HEK293 (cell line): Measurements from ENCODE around the gene CACNA1G.

Experiments used
- CTCF ChIA-PET: fragments of 350-600 bp; formaldehyde crosslinking; extraction: SDS; loops from one replicate; lab custom pipeline; 2021; ENCODE audit warnings: antibody characterized with exemption; lab: Yijun Ruan, JAX
- POLR2A ChIA-PET: fragments of 300-600 bp; formaldehyde crosslinking; extraction: SDS; loops from one replicate; lab custom pipeline; 2020; ENCODE audit warnings: antibody characterized with exemption, inconsistent platforms; lab: Yijun Ruan, JAX
- H3K27ac ChIP-seq: fragments of 200-500 bp; sonication (Bioruptor generic); 2 replicates; pipeline ENCODE4 v1.5.1; 2014; ENCODE audit warnings: low read depth, low read length, control low read depth, inconsistent platforms; ENCODE audit errors: extremely low read depth
- H3K36me3 ChIP-seq, 2 experiments: fragments of 200-500 bp in 1 of 2; sonication (Bioruptor generic) in 1 of 2; 1 replicate in 1 of 2; 2 replicates in 1 of 2; pipeline ENCODE4 v1.5.1; 2014 to 2017; ENCODE audit warnings: inconsistent platforms in 2 of 2, low read length in 2 of 2; ENCODE audit not compliant: control insufficient read depth in 2 of 2, insufficient read depth in 1 of 2
- H3K4me1 ChIP-seq: fragments of 200-500 bp; sonication (Bioruptor generic); 2 replicates; pipeline ENCODE4 v1.5.1; 2014; ENCODE audit warnings: mild to moderate bottlenecking, low read length, inconsistent platforms; ENCODE audit not compliant: control insufficient read depth, insufficient read depth
- H3K4me3 ChIP-seq: 2 replicates; pipeline ENCODE4 v1.5.1; 2011; ENCODE audit warnings: low read depth, mild to moderate bottlenecking, control low read depth, low read length, moderate library complexity
- H3K9me3 ChIP-seq: fragments of 200-500 bp; sonication (Bioruptor generic); 2 replicates; pipeline ENCODE4 v1.5.1; 2014; ENCODE audit warnings: low read depth, low read length, inconsistent platforms; ENCODE audit not compliant: control insufficient read depth, insufficient read depth
- BCL11A ChIP-seq: fragments of 450-650 bp; formaldehyde crosslinking; IDR thresholded peaks from 2 replicates; pipeline ENCODE4 v1.5.1; 2016; ENCODE audit warnings: low read depth, missing biosample characterization, missing genetic modification characterization
- CTCF ChIP-seq: fragments of 450-650 bp; formaldehyde crosslinking; IDR thresholded peaks from 2 replicates; pipeline ENCODE4 v1.5.1; 2016; ENCODE audit warnings: missing biosample characterization, missing genetic modification characterization
- KLF10 ChIP-seq: fragments of 450-650 bp; IDR thresholded peaks from 2 replicates; pipeline ENCODE4 v1.5.1; 2018; ENCODE audit warnings: missing biosample characterization, mild to moderate bottlenecking, missing genetic modification characterization
- SP2 ChIP-seq: fragments of 450-650 bp; formaldehyde crosslinking; IDR thresholded peaks from 2 replicates; pipeline ENCODE4 v1.5.1; 2016; ENCODE audit warnings: missing biosample characterization, missing genetic modification characterization
- WT1 ChIP-seq: fragments of 450-650 bp; formaldehyde crosslinking; IDR thresholded peaks from 2 replicates; pipeline ENCODE4 v1.5.1; 2016; ENCODE audit warnings: missing biosample characterization, missing genetic modification characterization
- ZFHX2 ChIP-seq: fragments of 450-650 bp; formaldehyde crosslinking; conservative IDR thresholded peaks from 2 replicates; pipeline ENCODE4 v1.5.1; 2016; ENCODE audit warnings: missing biosample characterization, missing genetic modification characterization
- ZNF114 ChIP-seq: fragments of 450-650 bp; formaldehyde crosslinking; IDR thresholded peaks from 2 replicates; pipeline ENCODE4 v1.5.0; 2017; ENCODE audit warnings: missing biosample characterization, missing genetic modification characterization
- ZNF140 ChIP-seq: fragments of 450-650 bp; formaldehyde crosslinking; IDR thresholded peaks from 2 replicates; pipeline ENCODE4 v1.5.1; 2016; ENCODE audit warnings: missing biosample characterization, missing genetic modification characterization
- ZNF202 ChIP-seq: fragments of 450-650 bp; formaldehyde crosslinking; IDR thresholded peaks from 2 replicates; pipeline ENCODE4 v1.5.1; 2016; ENCODE audit warnings: missing biosample characterization, missing genetic modification characterization, borderline replicate concordance
- ZNF223 ChIP-seq: fragments of 450-650 bp; formaldehyde crosslinking; IDR thresholded peaks from 2 replicates; pipeline ENCODE4 v1.5.1; 2016; ENCODE audit warnings: missing biosample characterization, missing genetic modification characterization
- ZNF26 ChIP-seq: fragments of 450-650 bp; formaldehyde crosslinking; IDR thresholded peaks from 2 replicates; pipeline ENCODE4 v1.5.1; 2016; ENCODE audit warnings: missing biosample characterization, missing genetic modification characterization
- ZNF280C ChIP-seq: fragments of 450-650 bp; formaldehyde crosslinking; IDR thresholded peaks from 2 replicates; pipeline ENCODE4 v1.5.1; 2016; ENCODE audit warnings: missing biosample characterization, missing genetic modification characterization
- ZNF362 ChIP-seq: fragments of 450-650 bp; formaldehyde crosslinking; IDR thresholded peaks from 2 replicates; pipeline ENCODE4 v1.5.1; 2016; ENCODE audit warnings: missing biosample characterization, missing genetic modification characterization
- ZNF449 ChIP-seq: fragments of 450-650 bp; formaldehyde crosslinking; IDR thresholded peaks from 2 replicates; pipeline ENCODE4 v1.5.1; 2017; ENCODE audit warnings: missing biosample characterization, mild to moderate bottlenecking, missing genetic modification characterization, moderate library complexity
- ZNF48 ChIP-seq: fragments of 450-650 bp; formaldehyde crosslinking; IDR thresholded peaks from 2 replicates; pipeline ENCODE4 v1.5.1; 2016; ENCODE audit warnings: missing biosample characterization, missing genetic modification characterization
- ZNF488 ChIP-seq: fragments of 450-650 bp; formaldehyde crosslinking; IDR thresholded peaks from 2 replicates; pipeline ENCODE4 v1.5.1; 2016; ENCODE audit warnings: missing biosample characterization, missing genetic modification characterization
- ZNF560 ChIP-seq: fragments of 450-650 bp; formaldehyde crosslinking; IDR thresholded peaks from 2 replicates; pipeline ENCODE4 v1.5.1; 2017; ENCODE audit warnings: missing biosample characterization, missing genetic modification characterization, borderline replicate concordance
- ZNF585B ChIP-seq: fragments of 450-650 bp; formaldehyde crosslinking; IDR thresholded peaks from 2 replicates; pipeline ENCODE4 v1.5.1; 2016; ENCODE audit warnings: missing biosample characterization, missing genetic modification characterization
- ZNF623 ChIP-seq: fragments of 450-650 bp; formaldehyde crosslinking; IDR thresholded peaks from 2 replicates; pipeline ENCODE4 v1.5.1; 2016; ENCODE audit warnings: missing biosample characterization, missing genetic modification characterization
- ZNF658 ChIP-seq: fragments of 450-650 bp; formaldehyde crosslinking; IDR thresholded peaks from 2 replicates; pipeline ENCODE4; 2016; ENCODE audit warnings: missing biosample characterization, missing genetic modification characterization
- ZSCAN4 ChIP-seq: fragments of 450-650 bp; formaldehyde crosslinking; IDR thresholded peaks from 2 replicates; pipeline ENCODE4 v1.5.1; 2017; ENCODE audit warnings: missing biosample characterization, missing genetic modification characterization
- ZSCAN5A ChIP-seq: fragments of 450-650 bp; formaldehyde crosslinking; IDR thresholded peaks from 2 replicates; pipeline ENCODE4 v1.5.1; 2016; ENCODE audit warnings: missing biosample characterization, missing genetic modification characterization

The CACNA1G gene

GRCh38 chr17:50522766-50523165, 37.7 kb upstream of the CACNA1G start:
- ChIA-PET POLR2A (no interaction called here), CTCF (interaction anchor here (0.8 kb wide), 1 partner anchor 18 kb away, joined by 3 read pairs; no protein-coding TSS in a partner anchor)
- no peak for TF ChIP-seq ZNF623 (tag by site-specific recombination)
- TF ChIP-seq ZFHX2 (tag by site-specific recombination): no peak
- H3K27ac ChIP-seq: no peak overlapping the region
- no peaks in the 10 kb centered on the region for H3K36me3 ChIP-seq
- H3K4me3 ChIP-seq: no peak overlapping the region
- no peaks in the 10 kb centered on the region for H3K9me3 ChIP-seq
- H3K4me1 ChIP-seq: no peaks in the 10 kb centered on the region

GRCh38 chr17:50523208-50523607, 37.3 kb upstream of the CACNA1G start:
- POLR2A ChIA-PET: no interaction called here
- CTCF ChIA-PET: interaction anchor here (0.8 kb wide), 1 partner anchor 18 kb away, joined by 3 read pairs; no protein-coding TSS in a partner anchor
- no peak overlapping the region for H3K4me3 ChIP-seq
- no peaks in the 10 kb centered on the region for H3K4me1 ChIP-seq
- TF ChIP-seq ZSCAN4 (no peak), ZNF48 (tag by site-specific recombination) (no peak), ZNF362 (no peak), ZNF488 (no peak), ZNF449 (tag by site-specific recombination) (no peak), ZSCAN5A (tag by site-specific recombination) (no peak), KLF10 (tag by site-specific recombination) (no peak), ZNF223 (no peak), ZNF114 (tag by site-specific recombination) (no peak), ZNF140 (tag by site-specific recombination) (no peak), CTCF (tag by site-specific recombination) (no peak), ZNF585B (tag by site-specific recombination) (no peak), ZNF280C (tag by site-specific recombination) (no peak), BCL11A (tag by site-specific recombination) (no peak), WT1 (tag by site-specific recombination) (no peak), ZNF560 (tag by site-specific recombination) (no peak), SP2 (tag by site-specific recombination) (no peak), ZNF202 (tag by site-specific recombination) (no peak), ZNF26 (tag by site-specific recombination) (no peak), ZNF658 (no peak)
- no peaks in the 10 kb centered on the region for H3K36me3 ChIP-seq
- no peak overlapping the region for H3K27ac ChIP-seq
- no peaks in the 10 kb centered on the region for H3K9me3 ChIP-seq
